ENCODE results near the gene MEIS1. TPM values are rescaled to one million over a fixed set of nuclear protein-coding genes. Genes with fewer than 3 reads are reported as not detected.

Gene MEIS1
- total and polyA plus RNA-seq, 2 experiments from 2014 or later: 115 to 121 TPM

DNA sequence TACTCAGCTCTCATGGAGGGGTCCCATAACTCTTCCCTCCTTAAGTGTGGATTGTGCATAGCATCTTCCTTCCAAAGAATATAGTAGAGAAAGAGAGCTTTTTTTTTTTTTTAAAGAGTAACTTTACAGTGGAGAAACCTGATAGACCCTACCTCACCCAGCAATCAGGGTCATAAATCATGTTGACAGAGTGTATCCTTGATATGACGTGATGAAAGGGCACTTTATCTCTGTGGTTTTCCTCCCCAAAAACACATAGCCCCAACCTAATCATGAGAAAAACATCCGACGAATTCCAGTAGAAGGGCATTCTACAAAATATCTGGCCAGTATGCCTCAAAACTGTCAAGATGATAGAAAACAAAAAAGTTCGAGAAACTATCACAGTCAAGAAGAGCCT, 29.5 kb upstream of the MEIS1 start:
- Histone ChIP-seq H3K9me3 (ENCODE audit: low read depth) (no peaks in the 10 kb centered on the region), H3K4me1 (ENCODE audit: low read depth) (peaks cover 5% of the 10 kb centered on the region), H3K4me3 (no peak overlapping the region), H3K36me3 (no peaks in the 10 kb centered on the region), H3K27me3 (no peaks in the 10 kb centered on the region), H3K27ac (no peak overlapping the region)
- DNase-seq (ENCODE audit: low read depth in 1 of 2, low spot score in 1 of 2): no peak
- TF ChIP-seq, protein P1, sequence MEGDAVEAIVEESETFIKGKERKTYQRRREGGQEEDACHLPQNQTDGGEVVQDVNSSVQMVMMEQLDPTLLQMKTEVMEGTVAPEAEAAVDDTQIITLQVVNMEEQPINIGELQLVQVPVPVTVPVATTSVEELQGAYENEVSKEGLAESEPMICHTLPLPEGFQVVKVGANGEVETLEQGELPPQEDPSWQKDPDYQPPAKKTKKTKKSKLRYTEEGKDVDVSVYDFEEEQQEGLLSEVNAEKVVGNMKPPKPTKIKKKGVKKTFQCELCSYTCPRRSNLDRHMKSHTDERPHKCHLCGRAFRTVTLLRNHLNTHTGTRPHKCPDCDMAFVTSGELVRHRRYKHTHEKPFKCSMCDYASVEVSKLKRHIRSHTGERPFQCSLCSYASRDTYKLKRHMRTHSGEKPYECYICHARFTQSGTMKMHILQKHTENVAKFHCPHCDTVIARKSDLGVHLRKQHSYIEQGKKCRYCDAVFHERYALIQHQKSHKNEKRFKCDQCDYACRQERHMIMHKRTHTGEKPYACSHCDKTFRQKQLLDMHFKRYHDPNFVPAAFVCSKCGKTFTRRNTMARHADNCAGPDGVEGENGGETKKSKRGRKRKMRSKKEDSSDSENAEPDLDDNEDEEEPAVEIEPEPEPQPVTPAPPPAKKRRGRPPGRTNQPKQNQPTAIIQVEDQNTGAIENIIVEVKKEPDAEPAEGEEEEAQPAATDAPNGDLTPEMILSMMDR (IDR thresholded peaks at IDR 0.05; ENCODE audit: low read depth, low read length): no peak

DNA sequence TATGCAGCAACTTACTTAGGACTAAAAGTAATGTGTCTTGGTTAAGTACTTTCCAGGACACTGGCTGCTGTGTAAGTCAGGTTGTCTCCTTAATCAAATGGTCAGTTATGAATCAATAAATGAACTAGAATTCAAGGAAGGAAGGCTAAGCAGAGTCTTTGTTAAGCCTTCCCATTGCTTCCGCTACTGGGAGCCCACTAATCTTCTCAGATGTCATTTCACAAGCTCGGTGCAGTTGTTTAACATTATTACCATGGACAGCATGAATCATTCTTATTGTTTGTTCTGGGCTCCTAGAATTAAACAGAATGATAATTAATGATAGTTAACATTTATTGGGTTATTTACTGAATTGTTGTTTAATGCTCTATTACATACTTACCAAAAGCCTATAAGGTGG, 26.0 kb upstream of the MEIS1 start:
- Histone ChIP-seq H3K9me3 (ENCODE audit: low read depth) (no peaks in the 10 kb centered on the region), H3K36me3 (no peaks in the 10 kb centered on the region), H3K27me3 (no peaks in the 10 kb centered on the region), H3K4me1 (ENCODE audit: low read depth) (peaks cover 12% of the 10 kb centered on the region), H3K4me3 (no peak overlapping the region), H3K27ac (no peak overlapping the region)
- TF ChIP-seq, protein P1 (IDR thresholded peaks at IDR 0.05; ENCODE audit: low read depth, low read length): no peak
- DNase-seq (ENCODE audit: low read depth in 1 of 2, low spot score in 1 of 2): no peak

DNA sequence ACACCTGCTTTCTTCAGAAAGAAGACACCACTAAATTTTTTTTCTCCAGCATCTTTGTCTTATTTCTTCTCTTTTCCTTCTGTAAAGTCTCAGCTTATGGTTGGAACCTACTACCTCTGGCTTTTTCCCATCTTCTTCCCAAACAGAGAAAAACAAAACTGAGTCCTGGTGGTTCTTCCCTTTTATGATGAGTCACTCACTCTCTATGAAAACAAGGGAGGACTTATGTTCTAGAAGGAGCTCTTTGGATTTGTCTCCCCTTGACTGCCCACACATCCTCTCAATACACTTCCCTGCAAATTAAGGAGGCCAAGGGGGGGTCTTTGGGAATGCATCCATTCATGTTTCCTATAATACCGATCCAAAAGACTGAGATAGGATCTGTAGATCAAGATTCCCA, 22.1 kb upstream of the MEIS1 start:
- TF ChIP-seq, protein P1 (IDR thresholded peaks at IDR 0.05; ENCODE audit: low read depth, low read length): no peak
- no peaks in the 10 kb centered on the region for H3K36me3 ChIP-seq
- H3K27me3 ChIP-seq: no peaks in the 10 kb centered on the region
- H3K9me3 ChIP-seq (ENCODE audit: low read depth): no peaks in the 10 kb centered on the region
- no peak overlapping the region for H3K4me3 ChIP-seq
- H3K27ac ChIP-seq: no peak overlapping the region
- DNase-seq (ENCODE audit: low read depth in 1 of 2, low spot score in 1 of 2): no peak
- peaks cover 10% of the 10 kb centered on the region for H3K4me1 ChIP-seq (ENCODE audit: low read depth)

DNA sequence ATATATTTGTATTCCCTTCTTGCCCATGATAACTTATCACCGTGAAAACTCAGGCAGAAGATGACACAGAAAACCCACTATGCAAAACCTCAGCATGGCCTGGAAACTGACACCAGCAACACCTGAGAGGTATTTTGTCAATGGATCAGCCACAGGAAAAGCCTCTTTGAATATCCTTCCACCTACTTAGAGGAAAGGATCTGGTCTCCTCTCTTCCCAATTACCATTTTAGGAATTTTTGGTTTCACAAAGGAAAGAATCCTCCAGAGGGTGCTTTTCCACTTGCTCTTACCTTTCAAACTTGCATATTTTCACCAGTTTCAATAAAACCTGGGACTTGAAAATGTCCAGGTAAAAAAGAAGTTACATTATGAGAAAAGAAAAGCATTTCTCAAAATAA, 20.0 kb upstream of the MEIS1 start:
- Histone ChIP-seq H3K27ac (no peak overlapping the region), H3K9me3 (ENCODE audit: low read depth) (no peaks in the 10 kb centered on the region), H3K36me3 (no peaks in the 10 kb centered on the region), H3K4me3 (no peak overlapping the region), H3K27me3 (no peaks in the 10 kb centered on the region), H3K4me1 (ENCODE audit: low read depth) (peaks cover 10% of the 10 kb centered on the region)
- TF ChIP-seq, protein P1 (IDR thresholded peaks at IDR 0.05; ENCODE audit: low read depth, low read length): no peak
- DNase-seq (ENCODE audit: low read depth in 1 of 2, low spot score in 1 of 2): no peak

DNA sequence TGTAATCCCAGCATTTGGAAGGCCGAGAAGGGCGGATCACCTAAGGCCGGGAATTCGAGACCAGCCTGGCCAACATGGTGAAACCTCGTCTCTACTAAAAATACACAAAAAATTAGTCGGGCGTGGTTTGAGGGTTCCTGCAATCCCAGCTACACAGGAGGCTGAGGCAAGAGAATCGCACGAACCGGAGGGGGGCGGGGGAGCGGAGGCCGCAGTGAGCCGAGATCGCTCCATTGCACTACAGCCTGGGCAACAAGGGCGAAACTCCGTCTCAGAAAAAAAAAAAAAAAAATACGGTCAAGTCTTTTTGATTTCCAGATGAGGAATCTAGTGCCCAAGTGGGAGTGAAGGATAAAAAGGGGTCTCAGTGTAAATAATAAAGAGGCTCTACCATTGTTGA, 16.5 kb upstream of the MEIS1 start:
- Histone ChIP-seq H3K27me3 (no peaks in the 10 kb centered on the region), H3K4me3 (no peak overlapping the region), H3K9me3 (ENCODE audit: low read depth) (no peaks in the 10 kb centered on the region), H3K4me1 (ENCODE audit: low read depth) (peaks cover 8% of the 10 kb centered on the region), H3K36me3 (no peaks in the 10 kb centered on the region), H3K27ac (no peak overlapping the region)
- no peak for DNase-seq (ENCODE audit: low read depth in 1 of 2, low spot score in 1 of 2)
- TF ChIP-seq, protein P1 (IDR thresholded peaks at IDR 0.05; ENCODE audit: low read depth, low read length): no peak

DNA sequence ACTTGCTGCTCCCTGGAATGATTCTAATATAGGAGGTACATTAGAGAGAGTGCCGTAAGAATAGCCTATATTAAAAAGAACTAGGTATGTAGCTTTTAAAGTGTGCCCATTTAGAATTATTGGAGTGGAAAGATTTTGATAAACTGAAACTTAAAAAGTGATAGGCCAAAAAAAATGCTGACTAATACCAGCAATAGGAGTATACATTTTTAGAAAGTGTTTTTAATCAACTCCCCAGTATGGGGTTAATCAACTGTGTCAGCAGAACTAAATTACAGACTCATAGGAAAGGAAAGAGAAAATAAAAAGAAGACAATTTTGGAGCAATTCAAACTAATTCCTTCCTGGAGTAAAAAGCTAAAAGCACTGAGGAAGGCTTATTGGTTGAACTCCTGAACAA, 13.3 kb upstream of the MEIS1 start:
- Histone ChIP-seq H3K27ac (no peak overlapping the region), H3K9me3 (ENCODE audit: low read depth) (no peaks in the 10 kb centered on the region), H3K4me3 (no peak overlapping the region), H3K27me3 (no peaks in the 10 kb centered on the region), H3K36me3 (no peaks in the 10 kb centered on the region), H3K4me1 (ENCODE audit: low read depth) (no peaks in the 10 kb centered on the region)
- no peak for DNase-seq (ENCODE audit: low read depth in 1 of 2, low spot score in 1 of 2)
- TF ChIP-seq, protein P1 (IDR thresholded peaks at IDR 0.05; ENCODE audit: low read depth, low read length): no peak
